H9 (cell line): ENCODE data around the gene CTSW. TPM values are rescaled to one million over a fixed set of nuclear protein-coding genes. Genes with fewer than 3 reads are reported as not detected.

Experiments
- DNase-seq: peaks from one replicate; pipeline ENCODE4 v3.0.0-alpha.2; 2017
- H2AFZ ChIP-seq: one replicate; pipeline ENCODE4 v1.6.1; 2013; ENCODE audit warnings: mild to moderate bottlenecking, low read length, control low read depth, moderate library complexity
- H2AK5ac ChIP-seq: 2 replicates; pipeline ENCODE4 v1.6.1; 2013; ENCODE audit warnings: low read length, control low read depth, mixed read lengths; ENCODE audit not compliant: insufficient read length
- H2BK120ac ChIP-seq: one replicate; pipeline ENCODE4 v1.6.1; 2013; ENCODE audit warnings: low read depth, mild to moderate bottlenecking, low read length, control low read depth, inconsistent platforms; ENCODE audit not compliant: poor library complexity, severe bottlenecking
- H2BK12ac ChIP-seq: 2 replicates; pipeline ENCODE4 v1.6.1; 2013; ENCODE audit warnings: low read length, control low read depth, mixed read lengths, low read depth; ENCODE audit not compliant: insufficient read length
- H2BK15ac ChIP-seq: 2 replicates; pipeline ENCODE4 v1.6.1; 2013; ENCODE audit warnings: low read depth, low read length, control low read depth
- H2BK20ac ChIP-seq: one replicate; pipeline ENCODE4 v1.6.1; 2013; ENCODE audit warnings: low read depth, mild to moderate bottlenecking, low read length, control low read depth, inconsistent platforms; ENCODE audit not compliant: poor library complexity, severe bottlenecking
- H2BK5ac ChIP-seq: 2 replicates; pipeline ENCODE4 v1.6.1; 2013; ENCODE audit warnings: low read length, control low read depth, mixed read lengths; ENCODE audit not compliant: insufficient read length
- H3K14ac ChIP-seq: 2 replicates; pipeline ENCODE4 v1.6.1; 2013; ENCODE audit warnings: low read length, control low read depth; ENCODE audit not compliant: insufficient read depth
- H3K18ac ChIP-seq: 2 replicates; pipeline ENCODE4 v1.6.1; 2013; ENCODE audit warnings: low read depth, mild to moderate bottlenecking, mixed read lengths, low read length, control low read depth; ENCODE audit not compliant: insufficient read length
- H3K23ac ChIP-seq: 2 replicates; pipeline ENCODE4 v1.6.1; 2013; ENCODE audit warnings: low read length, control low read depth, mixed read lengths, low read depth; ENCODE audit not compliant: insufficient read length
- H3K23me2 ChIP-seq: 2 replicates; pipeline ENCODE4 v1.6.1; 2013; ENCODE audit warnings: low read depth, mild to moderate bottlenecking, mixed read lengths, low read length, control low read depth; ENCODE audit not compliant: insufficient read length, poor library complexity, severe bottlenecking
- H3K27ac ChIP-seq: 2 replicates; pipeline ENCODE4 v1.5.1; 2013; ENCODE audit warnings: low read length, control low read depth, mixed read lengths, low read depth; ENCODE audit not compliant: insufficient read length
- H3K27me3 ChIP-seq: 2 replicates; pipeline ENCODE4 v1.6.1; 2013; ENCODE audit warnings: low read length, control low read depth, inconsistent platforms; ENCODE audit not compliant: insufficient read depth
- H3K4ac ChIP-seq: 2 replicates; pipeline ENCODE4 v1.6.1; 2013; ENCODE audit warnings: low read depth, mild to moderate bottlenecking, control low read depth, inconsistent platforms, low read length, moderate library complexity
- H3K4me1 ChIP-seq: 2 replicates; pipeline ENCODE4 v1.6.1; 2013; ENCODE audit warnings: low read length, control low read depth, inconsistent platforms; ENCODE audit not compliant: insufficient read depth
- H3K4me2 ChIP-seq: 2 replicates; pipeline ENCODE4 v1.6.1; 2013; ENCODE audit warnings: low read length, control low read depth, mixed read lengths; ENCODE audit not compliant: insufficient read length, insufficient read depth
- H3K56ac ChIP-seq: 2 replicates; pipeline ENCODE4 v1.6.1; 2013; ENCODE audit warnings: low read depth, mild to moderate bottlenecking, mixed read lengths, low read length, control low read depth; ENCODE audit not compliant: insufficient read length
- H3K79me1 ChIP-seq: 2 replicates; pipeline ENCODE4 v1.6.1; 2013; ENCODE audit warnings: low read depth, mild to moderate bottlenecking, moderate library complexity, low read length, control low read depth, inconsistent platforms; ENCODE audit not compliant: insufficient read depth, poor library complexity, severe bottlenecking
- H3K79me2 ChIP-seq: 2 replicates; pipeline ENCODE4 v1.6.1; 2013; ENCODE audit warnings: low read length, control low read depth, inconsistent platforms; ENCODE audit not compliant: insufficient read depth
- H3K9ac ChIP-seq: 2 replicates; pipeline ENCODE4 v1.6.1; 2013; ENCODE audit warnings: low read length, control low read depth, mixed read lengths; ENCODE audit not compliant: insufficient read length; ENCODE audit errors: extremely low read depth
- H3K9me3 ChIP-seq: one replicate; pipeline ENCODE4 v1.6.1; 2013; ENCODE audit warnings: low read depth, low read length, inconsistent platforms; ENCODE audit not compliant: control insufficient read depth
- H3T11ph ChIP-seq: one replicate; pipeline ENCODE4 v1.6.1; 2013; ENCODE audit warnings: mild to moderate bottlenecking, low read length, control low read depth, inconsistent platforms
- H4K20me1 ChIP-seq: one replicate; pipeline ENCODE4 v1.6.1; 2013; ENCODE audit not compliant: control insufficient read depth, insufficient read length, insufficient read depth
- H4K5ac ChIP-seq: 2 replicates; pipeline ENCODE4 v1.6.1; 2013; ENCODE audit warnings: low read depth, mild to moderate bottlenecking, mixed read lengths, low read length, control low read depth; ENCODE audit not compliant: insufficient read length
- H4K8ac ChIP-seq: replicated peaks from 2 replicates; pipeline ENCODE4 v1.6.1; 2013; ENCODE audit warnings: low read length, control low read depth, mixed read lengths, low read depth; ENCODE audit not compliant: insufficient read length
- H4K91ac ChIP-seq: 2 replicates; pipeline ENCODE4 v1.6.1; 2013; ENCODE audit warnings: low read depth, mild to moderate bottlenecking, moderate library complexity, mixed read lengths, low read length, control low read depth; ENCODE audit not compliant: insufficient read length
- H3K27ac Mint-ChIP-seq, 3 experiments: 2 replicates in 2 of 3; 3 replicates in 1 of 3; pipeline ENCODE4 v1.8.0; 2020 to 2021; ENCODE audit warnings: mixed read lengths in 3 of 3, mild to moderate bottlenecking in 1 of 3, moderate library complexity in 1 of 3
- H3K27me3 Mint-ChIP-seq: 2 replicates; pipeline ENCODE4 v1.8.0; 2021; ENCODE audit warnings: low read depth, mild to moderate bottlenecking, moderate library complexity, mixed read lengths
- H3K36me3 Mint-ChIP-seq, 3 experiments: 2 replicates in 2 of 3; 3 replicates in 1 of 3; pipeline ENCODE4 v1.8.0; 2020 to 2021; ENCODE audit warnings: low read depth in 3 of 3, mixed read lengths in 3 of 3; ENCODE audit not compliant: insufficient read depth in 1 of 3
- H3K4me1 Mint-ChIP-seq, 2 experiments: 2 replicates each; pipeline ENCODE4 v1.8.0; 2020; ENCODE audit warnings: mixed read lengths in 2 of 2
- H3K4me3 Mint-ChIP-seq, 2 experiments: 2 replicates in 1 of 2; 3 replicates in 1 of 2; pipeline ENCODE4 v1.8.0; 2020 to 2021; ENCODE audit warnings: mild to moderate bottlenecking in 2 of 2, mixed read lengths in 2 of 2, moderate library complexity in 1 of 2
- H3K9me3 Mint-ChIP-seq, 2 experiments: 2 replicates in 1 of 2; 3 replicates in 1 of 2; pipeline ENCODE4 v1.8.0; 2020; ENCODE audit warnings: mild to moderate bottlenecking in 2 of 2, mixed read lengths in 2 of 2, moderate library complexity in 1 of 2
- WGBS: extraction: QIAGEN DNeasy Blood & Tissue Kit; methylation state at CpG from one replicate; pipeline ENCODE4 v1.1.7; 2013; ENCODE audit warnings: missing lambda C conversion rate, low lambda C conversion rate, mixed read lengths; ENCODE audit not compliant: insufficient read length; ENCODE audit errors: extremely low coverage; 5-methylcytosine and 5-hydroxymethylcytosine counted together
- total RNA-seq: library from RNA; stranded (reverse); gene quantifications from 2 replicates; pipeline ENCODE4 v1.2.1, GENCODE V29; 2021
- TF ChIP-seq, protein P1 (sequence below): fragments of 200-600 bp; sonication (generic); conservative IDR thresholded peaks from 3 replicates; pipeline ENCODE4 v1.8.0; 2021; ENCODE audit warnings: antibody characterized with exemption, mild to moderate bottlenecking

Gene CTSW
- total RNA-seq, 1 experiment from 2014 or later: not detected

DNA sequence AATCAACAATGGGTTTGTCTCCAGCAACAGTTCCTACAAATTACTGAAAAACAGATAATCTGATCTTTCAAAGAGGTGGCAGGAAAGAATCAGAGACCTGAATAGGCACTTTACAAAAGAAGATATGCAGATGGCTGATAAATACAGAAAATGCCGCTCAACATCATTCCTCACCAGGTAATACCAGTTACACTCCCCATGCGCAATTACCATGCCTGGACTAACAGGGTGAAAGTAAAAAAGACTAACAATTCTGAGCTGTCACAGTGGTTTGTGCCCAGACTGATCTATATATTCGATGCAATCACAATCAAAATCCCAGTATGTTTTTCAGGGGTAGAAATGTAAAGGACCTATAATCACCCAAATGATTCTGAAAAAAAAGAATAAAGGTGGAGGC is 35.8 kb upstream of the CTSW start:
- Histone ChIP-seq H3K4me1 (no peaks in the 10 kb centered on the region), H4K20me1 (no peaks in the 10 kb centered on the region), H2BK15ac (no peak overlapping the region), H3K9me3 (no peaks in the 10 kb centered on the region), H3K4ac (no peak overlapping the region), H3K27me3 (no peaks in the 10 kb centered on the region), H2AFZ (no peak overlapping the region), H2BK120ac (no peak overlapping the region), H3K4me2 (no peak overlapping the region), H3K23me2 (no peaks in the 10 kb centered on the region), H4K5ac (no peak overlapping the region), H3K56ac (no peak overlapping the region), H3K9ac (no peak overlapping the region), H3K79me1 (no peaks in the 10 kb centered on the region), H2BK5ac (no peak overlapping the region), H3K18ac (no peak overlapping the region), H4K91ac (no peak overlapping the region), H3K79me2 (no peaks in the 10 kb centered on the region), H3K23ac (no peak overlapping the region), H4K8ac (no peak overlapping the region), H3K27ac (no peak overlapping the region), H3T11ph (no peak overlapping the region), H2BK12ac (no peak overlapping the region), H2BK20ac (no peak overlapping the region), H2AK5ac (no peak overlapping the region), H3K14ac (no peak overlapping the region)
- no peak overlapping the region for H3K4me3 Mint-ChIP-seq
- no peaks in the 10 kb centered on the region for H3K9me3 Mint-ChIP-seq
- no peak overlapping the region for H3K27ac Mint-ChIP-seq
- H3K27me3 Mint-ChIP-seq: peaks cover 11% of the 10 kb centered on the region
- no peak for DNase-seq
- no peaks in the 10 kb centered on the region for H3K36me3 Mint-ChIP-seq
- no CpG with 5 or more reads among the region's 3 CpGs for WGBS
- TF ChIP-seq, protein P1, sequence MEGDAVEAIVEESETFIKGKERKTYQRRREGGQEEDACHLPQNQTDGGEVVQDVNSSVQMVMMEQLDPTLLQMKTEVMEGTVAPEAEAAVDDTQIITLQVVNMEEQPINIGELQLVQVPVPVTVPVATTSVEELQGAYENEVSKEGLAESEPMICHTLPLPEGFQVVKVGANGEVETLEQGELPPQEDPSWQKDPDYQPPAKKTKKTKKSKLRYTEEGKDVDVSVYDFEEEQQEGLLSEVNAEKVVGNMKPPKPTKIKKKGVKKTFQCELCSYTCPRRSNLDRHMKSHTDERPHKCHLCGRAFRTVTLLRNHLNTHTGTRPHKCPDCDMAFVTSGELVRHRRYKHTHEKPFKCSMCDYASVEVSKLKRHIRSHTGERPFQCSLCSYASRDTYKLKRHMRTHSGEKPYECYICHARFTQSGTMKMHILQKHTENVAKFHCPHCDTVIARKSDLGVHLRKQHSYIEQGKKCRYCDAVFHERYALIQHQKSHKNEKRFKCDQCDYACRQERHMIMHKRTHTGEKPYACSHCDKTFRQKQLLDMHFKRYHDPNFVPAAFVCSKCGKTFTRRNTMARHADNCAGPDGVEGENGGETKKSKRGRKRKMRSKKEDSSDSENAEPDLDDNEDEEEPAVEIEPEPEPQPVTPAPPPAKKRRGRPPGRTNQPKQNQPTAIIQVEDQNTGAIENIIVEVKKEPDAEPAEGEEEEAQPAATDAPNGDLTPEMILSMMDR: no peak
- H3K4me1 Mint-ChIP-seq: no peaks in the 10 kb centered on the region
